GM18519 (cell line): Measurements from ENCODE around the gene COL8A2.

Experiments
- ATAC-seq: cut with Tn5 transposase; IDR thresholded peaks from one replicate; pipeline ENCODE4 v1.9.1; 2021; ENCODE audit warnings: mild to moderate bottlenecking, moderate library complexity; ENCODE audit not compliant: unreplicated experiment, low FRiP score

The COL8A2 gene

DNA sequence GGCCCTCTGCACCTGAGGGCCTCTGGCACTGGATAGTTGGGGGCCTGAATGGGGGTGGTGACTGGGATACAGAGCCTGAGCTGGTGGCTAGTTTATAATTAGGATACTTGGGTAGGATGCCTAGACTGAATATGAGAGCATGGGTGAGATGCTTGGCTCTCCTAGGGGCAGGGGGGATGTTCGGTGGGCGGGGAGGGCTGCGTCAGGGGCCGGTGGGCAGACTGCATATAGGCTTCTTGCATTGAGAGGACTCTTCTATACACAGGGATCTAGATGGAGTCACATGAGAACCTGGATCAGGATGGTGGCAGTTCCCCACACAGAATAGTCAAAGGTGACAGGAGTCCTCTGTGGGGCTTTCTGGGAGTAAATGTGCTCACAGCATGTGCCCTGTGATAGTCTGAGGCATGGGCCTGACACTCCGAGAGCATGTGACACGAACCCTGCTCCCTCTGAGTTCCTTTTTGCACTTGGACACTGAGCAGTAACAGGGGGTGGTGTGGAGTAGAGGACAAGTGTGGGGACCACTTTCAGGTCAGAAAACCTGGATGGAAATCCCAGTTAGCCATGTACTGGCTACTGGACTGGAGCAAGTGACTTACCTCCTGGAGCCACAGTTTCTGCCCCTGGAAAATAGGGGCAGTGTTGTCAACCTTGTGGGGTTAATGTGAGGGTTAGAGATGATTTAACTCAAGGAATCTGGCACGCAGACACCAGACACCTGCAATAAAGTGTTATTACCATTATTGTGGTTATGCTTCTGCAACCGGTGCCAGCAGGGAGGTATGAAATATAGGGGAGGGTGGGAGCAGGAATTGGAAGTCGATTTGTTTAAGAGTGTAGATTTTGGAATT is 33.2 kb upstream of the COL8A2 start:
- ATAC-seq, result no peak

DNA sequence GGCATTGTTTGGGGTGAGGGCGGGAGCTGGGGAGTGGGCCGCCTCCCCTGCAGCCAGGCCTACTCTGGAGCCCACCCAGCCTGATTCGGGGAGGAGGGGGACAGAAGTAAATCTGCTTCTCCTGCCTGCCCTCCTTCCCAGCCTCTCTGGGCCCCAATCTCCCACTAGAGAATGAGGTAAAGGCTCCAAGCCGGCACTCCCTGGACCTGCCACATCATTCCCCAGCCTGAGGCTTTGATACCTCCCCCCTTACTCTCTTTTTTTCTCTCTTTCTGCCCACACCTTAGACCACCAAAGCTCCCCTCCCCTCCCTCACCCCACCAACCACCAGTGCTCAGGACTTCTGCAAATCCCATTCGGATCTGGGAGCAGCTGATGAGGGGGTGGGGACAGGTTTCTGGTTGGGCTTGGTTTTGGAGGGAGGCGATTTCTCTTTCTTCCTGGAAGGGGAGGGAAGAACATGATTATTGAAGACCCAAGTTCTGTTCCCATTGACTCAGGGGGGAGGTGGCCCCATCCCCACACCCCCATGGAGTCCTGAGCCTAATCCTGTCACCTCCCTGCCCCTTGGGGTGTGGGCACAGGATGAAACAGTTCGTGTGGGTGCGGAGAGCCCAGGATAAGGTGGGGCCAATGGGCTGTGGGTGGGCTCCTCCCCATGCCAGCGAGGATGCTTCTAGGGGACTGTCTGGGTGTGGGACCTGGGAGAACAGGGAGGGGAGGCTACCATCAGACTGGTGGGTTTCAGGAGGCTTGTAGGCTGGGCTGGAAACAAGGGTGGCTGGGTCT is 32.3 kb upstream of the COL8A2 start:
- no peak for ATAC-seq

DNA sequence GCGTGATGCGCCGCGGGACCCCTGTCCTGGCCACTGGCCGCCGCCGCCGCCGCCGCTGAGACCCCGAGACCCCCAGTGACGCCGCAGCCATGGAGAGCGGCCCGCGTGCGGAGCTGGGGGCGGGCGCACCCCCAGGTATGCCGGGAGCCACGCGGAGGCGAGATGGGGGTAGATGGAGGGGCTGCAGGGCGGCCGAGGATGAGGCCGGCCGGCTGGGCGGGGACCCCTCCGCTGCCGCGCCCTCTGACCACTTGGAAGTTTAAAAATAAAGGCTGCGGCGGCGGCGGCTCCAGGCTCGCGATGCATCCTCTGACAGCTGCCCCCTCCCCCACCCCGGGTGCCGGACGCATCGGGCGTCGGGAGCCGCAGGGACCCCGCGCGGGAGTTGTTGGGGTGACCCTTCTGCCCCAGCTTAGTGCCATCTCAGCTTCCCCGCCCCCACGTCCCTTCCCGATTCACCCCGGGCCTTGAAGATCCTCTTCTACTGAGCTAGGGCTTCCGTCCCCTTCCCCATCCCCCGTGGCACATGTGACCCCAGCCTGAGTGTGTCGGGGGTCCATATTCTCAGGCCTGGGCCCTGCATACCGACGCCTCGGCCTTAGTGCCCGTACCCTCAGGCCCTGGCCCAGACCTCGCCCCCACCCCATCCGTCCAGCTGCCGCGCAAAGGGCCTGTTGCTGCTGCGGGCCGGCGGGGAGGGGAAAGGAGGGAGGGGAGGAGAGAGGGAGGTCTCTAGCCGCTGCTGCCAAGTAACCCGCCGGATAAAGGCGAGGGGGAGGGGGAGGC is 31.5 kb upstream of the COL8A2 start:
- no peak for ATAC-seq

DNA sequence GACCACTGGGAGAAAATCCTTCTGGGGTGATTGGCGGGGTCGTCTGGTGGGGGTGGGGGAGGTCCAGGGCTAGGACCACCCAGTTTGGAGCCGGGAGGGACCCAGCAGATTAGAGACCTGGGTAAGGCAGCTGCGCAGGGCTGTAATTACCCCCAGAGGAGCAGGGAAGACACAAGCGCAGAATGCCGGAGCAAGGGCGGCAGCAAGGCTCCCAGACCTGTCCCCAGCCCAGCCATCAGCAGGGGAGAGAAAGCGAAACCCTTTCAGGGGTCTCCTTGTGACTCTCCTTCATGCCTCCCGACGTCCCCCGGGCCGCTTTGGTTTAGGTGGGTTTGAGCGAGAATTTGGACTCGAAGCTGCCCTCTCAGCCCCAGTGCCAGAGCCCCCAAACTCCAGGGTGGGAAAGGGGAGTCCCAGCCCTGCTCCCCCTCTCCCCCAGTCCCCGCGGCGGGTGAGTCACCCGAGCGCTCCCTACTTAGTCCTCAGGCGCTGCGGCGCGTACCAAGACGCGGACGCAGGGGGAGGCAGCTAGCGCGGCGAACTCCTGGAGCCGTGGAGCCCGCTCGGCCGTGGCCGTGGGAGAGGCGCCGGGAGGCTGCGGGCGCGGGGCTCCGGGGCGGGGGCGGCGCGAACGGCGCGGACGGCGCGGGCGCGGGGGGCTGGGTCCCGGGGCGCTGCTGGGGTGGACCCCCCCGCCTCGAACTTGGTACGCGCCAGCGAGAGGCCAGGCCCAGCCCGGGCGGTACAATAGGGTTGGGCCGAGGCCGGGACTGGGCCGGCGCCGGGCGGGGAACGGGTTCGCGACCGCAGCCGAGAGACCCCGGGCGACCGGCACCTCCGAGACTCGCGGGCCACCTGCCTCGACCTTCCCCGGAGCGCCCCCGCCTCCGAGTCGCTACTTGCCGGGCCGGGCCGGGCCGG is 30.6 kb upstream of the COL8A2 start, which contains the start of gene MAP7D1:
TSS of gene MAP7D1 (plus strand) at position 753 of the 921 bp plus-strand sequence. CDS start 258 bp downstream, outside the sequence.
- peak; percentile 44 for ATAC-seq

DNA sequence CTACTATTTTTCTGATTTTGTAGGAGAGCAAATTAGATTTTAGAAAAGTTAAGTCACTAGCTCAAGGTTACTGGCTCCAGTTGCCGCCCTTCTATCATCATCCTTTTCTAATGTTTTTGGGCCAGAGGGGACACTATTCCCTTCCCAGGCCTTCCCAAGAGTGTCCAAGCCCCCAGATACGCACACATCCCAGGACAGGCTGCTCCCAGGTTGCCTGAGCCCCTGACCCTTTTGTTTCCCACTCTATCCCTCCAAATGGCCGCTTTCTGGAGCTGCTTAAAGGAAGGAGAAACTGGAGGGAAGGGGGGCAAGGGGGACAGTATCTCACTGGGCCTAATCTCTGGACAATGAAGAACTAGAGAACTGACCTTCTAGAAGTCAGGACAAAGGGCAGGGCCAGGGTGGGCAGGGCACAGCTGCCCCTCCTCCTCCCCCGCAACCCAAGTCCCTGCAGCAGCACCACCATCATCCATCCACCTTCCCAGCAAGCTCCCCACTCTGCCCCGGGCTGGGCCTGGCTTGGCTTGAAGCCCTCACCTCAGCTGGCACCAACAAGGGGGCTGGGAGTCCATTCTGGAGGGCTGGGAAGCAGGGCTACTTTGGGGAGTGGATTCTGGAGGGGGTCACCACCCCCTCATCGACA is 29.9 kb upstream of the COL8A2 start:
- no peak for ATAC-seq

DNA sequence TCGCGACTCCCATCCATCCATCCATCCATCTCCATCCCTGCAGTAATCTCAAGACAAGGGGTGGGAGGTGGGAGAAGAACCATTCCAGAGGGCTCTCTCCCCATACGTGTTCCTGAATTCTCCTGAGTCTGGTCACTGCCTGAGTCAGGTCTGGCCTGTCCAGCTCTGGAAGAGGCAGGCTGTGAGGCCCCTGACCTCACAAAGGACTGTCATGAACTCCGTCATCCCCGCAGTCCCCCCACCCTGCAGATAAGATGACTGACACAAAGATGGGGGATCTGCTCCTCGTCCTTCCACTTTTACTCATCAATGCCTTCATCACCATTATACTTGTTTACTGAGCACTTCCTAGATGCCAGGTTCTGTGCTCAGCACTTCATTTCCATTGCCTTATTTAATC is 29.3 kb upstream of the COL8A2 start:
- no peak for ATAC-seq

DNA sequence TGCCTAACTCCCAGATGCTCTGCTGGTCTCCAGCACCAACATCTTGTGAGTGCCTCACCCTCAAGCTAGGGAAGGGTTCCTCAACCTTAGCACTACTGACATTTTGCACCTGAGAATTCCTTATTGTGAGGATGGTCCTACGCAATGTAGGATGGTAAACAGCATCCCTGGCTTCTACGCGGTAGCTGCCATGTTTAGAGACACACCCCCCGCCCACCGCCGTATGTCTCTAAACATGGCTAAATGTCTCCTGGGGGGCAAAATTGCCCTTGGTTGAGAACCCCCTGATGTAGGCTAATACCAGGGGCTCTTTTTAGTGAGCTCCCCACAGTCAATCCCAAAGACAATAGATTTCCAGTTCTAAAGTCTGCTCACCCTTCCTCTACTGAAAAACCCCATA is 28.5 kb upstream of the COL8A2 start:
- ATAC-seq, result no peak

DNA sequence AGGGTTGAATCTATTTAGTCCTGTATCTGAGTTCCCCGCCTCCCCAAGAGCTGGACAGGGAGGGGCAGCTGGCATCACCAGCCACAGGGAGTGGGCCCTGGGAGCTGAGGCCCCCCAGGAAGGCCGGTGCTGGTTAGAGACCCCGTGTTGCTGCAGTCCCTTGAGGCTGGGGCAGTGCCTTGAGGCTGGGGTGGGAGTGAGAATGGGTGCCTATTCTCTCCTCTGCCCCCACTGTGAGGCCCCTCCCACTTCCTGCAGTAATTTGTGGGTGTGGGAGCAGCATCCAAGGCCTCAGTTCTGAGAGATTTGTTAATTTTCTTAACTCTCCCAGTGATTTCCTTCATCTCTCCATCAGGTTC is 26.8 kb upstream of the COL8A2 start:
- ATAC-seq, result no peak

DNA sequence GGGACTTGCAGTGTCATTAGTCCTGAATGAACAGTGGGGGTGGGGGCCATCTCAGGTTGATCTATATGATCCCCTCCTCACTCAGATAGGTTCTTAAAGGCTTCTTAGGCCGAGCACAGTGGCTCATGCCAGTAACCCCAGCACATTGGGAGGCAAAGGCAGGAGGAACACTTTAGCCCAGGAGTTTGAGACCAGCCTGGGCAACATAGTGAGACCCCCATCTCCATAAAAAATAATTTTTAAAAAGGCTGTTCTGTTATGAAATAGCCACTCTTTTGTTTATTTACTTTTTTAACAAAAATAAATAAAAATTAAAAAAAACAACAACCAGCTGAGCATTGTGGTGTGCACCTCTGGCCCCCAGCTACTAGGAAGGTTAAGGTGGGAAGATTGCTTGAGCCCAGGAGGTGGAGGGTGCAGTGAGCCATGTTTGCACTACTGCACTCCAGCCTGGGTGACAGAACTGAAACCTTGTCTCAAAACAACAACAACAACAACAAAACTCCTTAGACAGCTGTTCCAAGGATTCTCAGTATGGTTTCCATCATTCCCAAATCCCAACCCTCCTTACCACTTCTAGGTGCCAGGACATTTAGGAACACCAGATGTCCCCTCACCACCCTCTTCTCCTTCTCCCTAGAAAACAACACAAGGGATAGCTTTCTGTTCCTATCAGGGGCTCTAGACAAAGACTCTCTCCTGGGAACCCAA is 26.3 kb upstream of the COL8A2 start:
- ATAC-seq, result no peak

DNA sequence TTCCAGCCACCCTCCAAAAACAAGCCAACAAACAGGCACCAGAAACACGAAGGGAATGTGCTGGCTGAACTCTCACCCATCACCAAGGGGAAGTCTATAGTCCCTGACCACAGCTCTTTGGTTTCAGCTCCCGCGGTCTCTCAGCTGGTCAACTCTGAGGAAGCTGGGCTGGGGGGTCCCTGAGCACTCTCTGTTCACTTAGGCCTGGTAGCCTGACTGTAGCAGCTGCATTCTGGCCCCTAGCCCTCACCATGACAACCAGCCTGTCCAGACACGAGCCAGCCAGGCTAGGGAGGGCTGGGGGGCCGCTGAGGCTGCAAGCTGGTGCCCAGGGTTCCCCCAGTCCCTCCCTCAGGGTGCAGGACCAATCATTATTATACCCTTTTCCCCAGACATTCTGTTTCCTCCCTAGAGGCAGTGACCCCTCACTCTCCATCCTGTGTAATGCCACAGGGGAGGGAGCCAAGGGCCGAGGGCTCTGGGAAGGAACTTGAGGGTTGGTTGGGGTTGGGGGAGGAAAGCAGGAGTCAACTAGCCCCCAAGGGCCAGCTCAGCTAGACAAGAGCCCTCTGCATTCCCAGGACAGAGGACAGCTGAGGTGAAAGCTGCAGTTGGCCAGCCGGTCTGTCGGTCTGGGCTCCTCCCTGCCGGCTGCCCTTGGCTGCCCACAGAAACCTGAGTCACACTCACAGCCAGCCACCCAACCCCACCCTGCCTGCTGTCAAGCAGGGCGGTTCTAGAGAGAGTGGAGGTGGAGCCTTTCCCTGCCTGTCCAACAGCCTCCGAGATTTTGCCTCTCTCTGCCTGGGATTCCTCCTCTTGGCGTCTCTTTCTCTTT is 25.5 kb upstream of the COL8A2 start:
- no peak for ATAC-seq

DNA sequence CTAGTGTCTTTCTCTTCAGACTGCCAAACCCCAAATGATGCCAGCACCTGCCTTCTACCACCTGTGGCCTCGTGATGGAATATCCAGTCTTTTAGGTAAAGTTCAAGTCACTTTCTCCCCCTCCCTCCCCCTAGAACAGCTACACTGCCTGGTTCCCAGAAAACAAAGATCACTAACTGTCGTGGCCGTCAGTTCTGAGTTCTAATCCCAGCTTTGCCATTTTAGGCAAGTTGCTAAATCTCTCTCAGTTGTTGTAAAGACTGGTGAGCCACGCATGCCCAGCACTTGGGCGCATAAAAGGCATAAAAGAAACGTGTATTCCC is 24.9 kb upstream of the COL8A2 start:
- no peak for ATAC-seq

DNA sequence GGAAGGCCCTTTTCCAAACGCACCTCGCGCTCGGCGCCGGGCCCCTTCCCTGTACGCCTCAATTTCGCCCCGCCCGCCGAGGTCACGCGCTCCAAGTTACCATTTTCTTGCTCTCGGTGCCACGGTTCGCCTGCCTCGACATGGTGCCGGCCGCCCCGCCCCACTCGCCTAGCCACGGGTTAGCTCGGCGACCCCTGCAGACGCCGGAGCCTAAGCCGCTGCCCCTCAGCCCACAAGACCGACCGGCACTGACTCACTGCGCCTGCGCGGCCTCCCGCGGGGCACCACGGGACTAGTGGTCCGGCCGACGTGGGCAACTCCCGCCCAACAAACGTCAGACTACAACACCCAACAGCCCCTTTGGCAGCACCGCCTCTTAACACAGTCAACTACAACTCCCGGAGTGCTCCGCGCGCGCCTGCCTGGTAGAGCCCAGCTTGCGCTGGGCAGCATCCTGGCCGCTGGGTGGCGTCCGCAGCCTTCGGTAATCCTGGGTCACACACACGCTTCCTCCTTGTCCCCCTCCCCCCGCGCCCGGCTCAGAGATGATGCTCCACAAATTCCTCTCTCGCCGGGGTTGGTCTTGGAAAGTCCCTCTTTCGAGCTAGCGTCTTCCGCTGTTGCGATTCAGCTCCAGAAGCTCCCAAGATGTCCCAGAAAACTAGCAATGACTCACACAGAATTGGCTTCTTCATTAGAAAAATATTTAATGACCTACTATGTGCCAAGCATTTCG is 24.4 kb upstream of the COL8A2 start, which contains the start of gene TRAPPC3:
TSS of gene TRAPPC3 (minus strand) at position 250 of the 736 bp plus-strand sequence. CDS start at position 142, 108 bp downstream.
- peak; percentile 81 for ATAC-seq

DNA sequence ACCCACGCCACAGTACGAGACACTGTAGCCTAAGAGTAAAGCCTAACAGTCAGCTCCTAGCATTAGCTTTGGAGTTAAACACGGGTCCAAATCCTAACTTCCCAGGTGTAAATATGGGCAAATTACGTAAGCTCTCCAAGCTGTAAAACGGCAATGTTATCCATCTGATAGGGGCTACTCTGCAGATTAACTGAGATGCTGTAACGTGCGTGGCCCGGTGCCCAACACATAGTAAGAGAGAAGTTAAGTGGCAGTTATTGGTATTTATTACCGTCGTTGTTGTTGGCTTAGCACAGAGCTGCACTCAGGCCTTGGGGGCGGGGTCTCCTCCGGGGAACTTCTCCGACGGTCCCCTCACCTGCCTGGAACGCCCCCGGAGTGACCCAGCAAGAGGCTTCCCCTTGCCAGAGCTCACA is 23.8 kb upstream of the COL8A2 start:
- ATAC-seq, result no peak

DNA sequence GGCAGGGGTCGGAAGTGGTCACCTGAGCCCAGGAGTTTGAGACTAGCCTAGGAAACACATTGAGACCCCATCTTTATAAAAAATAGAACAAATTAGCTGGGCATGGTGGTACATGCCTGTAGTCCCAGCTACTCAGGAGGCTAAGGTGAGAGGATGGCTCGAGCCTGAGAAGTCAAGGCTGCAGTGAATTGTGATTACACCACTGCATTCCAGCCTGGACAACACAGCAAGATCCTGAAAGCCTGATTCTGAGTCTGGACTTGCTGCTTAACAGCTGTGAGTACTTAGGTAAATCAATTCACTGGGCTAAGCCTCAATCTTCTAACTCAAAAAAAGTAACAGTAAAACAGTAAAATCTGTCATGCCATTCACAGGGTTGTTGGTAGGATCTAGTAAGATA is 19.4 kb upstream of the COL8A2 start:
- ATAC-seq, result no peak

DNA sequence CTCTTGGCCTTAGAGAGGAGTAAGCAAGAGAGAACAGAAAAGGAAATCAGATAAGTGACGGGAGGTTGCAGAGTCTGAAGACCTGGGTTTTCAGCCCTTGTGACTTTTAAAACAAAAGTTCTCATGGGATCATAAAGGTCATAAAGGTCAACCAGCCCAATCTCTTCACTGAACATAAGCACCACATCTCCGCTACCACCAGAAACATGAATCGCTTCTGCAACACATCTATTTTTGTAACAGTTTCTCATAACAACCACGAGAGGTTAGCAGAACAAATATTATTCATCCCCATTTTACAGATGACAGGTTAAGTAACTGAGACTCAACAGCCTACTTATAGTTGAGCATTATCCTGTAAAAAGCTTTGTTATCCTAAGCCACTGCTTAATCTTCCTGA is 18.4 kb upstream of the COL8A2 start:
- no peak for ATAC-seq

DNA sequence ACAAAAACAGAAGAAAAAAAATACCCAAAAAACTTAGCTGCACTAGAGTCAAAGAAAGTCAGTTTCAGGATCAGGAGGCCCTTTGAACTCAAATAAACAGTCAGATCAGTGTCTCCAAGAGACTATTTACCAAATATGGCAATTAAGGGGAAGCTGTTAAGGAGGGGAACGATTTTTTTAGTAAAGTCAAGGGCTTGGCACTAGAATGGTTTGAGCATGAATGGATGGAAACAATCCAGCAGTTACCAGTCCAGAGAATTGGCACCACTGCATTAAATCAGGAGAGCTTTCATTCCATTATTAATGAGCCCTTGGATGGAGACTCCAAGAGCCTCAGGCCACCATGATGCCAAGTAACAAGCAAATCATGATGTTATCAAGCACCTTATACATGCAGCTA is 17.1 kb upstream of the COL8A2 start:
- no peak for ATAC-seq

DNA sequence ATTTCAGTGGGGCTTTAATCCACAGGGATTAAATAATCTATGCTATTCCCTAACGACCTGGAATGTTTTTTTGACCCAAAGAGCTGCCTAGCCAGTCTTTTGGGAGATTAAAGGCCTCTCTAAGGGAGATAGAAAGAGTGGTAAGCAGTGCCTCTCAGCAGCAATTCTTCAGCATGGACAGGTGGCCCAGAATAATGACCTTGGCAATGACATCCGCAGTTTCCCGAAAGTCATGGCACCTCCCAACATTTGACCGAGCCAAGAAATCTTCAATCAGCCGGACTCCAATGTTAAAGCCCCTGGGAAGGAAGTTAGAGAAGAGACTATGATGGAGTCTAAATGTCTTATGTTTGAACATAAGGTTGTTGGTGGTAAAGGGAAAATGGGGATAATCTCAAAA is 14.5 kb upstream of the COL8A2 start:
- ATAC-seq, result no peak
